ENCODE results near the gene TRIM54.
"Not testable (repeated sequence)": the region's sequence is repeated elsewhere in the genome, so short reads cannot be mapped to it uniquely, and the experiment has no call there.

TRIM54 gene

GRCh38 chr2:27264253-27264752, 17.9 kb upstream of the TRIM54 start:
- Histone ChIP-seq H3K9me3 (ENCODE audit: insufficient read depth, low read length) (peaks cover 4% of the 10 kb centered on the region; the same call in 1 of the 2 replicates), H3K4me3 (ENCODE audit: insufficient read length, low read depth) (peak overlapping the region; percentile 30), H3K36me3 (ENCODE audit: insufficient read depth, insufficient read length, low read length) (no peaks in the 10 kb centered on the region), H3K9ac (ENCODE audit: insufficient read length, low read depth) (peak overlapping the region; percentile 51), H3K27me3 (ENCODE audit: insufficient read depth, insufficient read length) (peaks cover 79% of the 10 kb centered on the region), H3K4me1 (ENCODE audit: insufficient read depth, insufficient read length) (peaks cover 3% of the 10 kb centered on the region)
- DNase-seq (ENCODE audit: low read depth, low spot score) = no peak
- TF ChIP-seq SUZ12 (IDR thresholded peaks at IDR 0.05; ENCODE audit: extremely low read depth, insufficient read depth, insufficient read length) (peak; percentile 38), ZNF274 (IDR thresholded peaks at IDR 0.05; ENCODE audit: low read depth, low read length) (no peak)

GRCh38 chr2:27264753-27265535, 17.3 kb upstream of the TRIM54 start:
- TF ChIP-seq ZNF274 (IDR thresholded peaks at IDR 0.05; ENCODE audit: low read depth, low read length) = no peak
- no peak for TF ChIP-seq YY1 (IDR thresholded peaks at IDR 0.05; ENCODE audit: insufficient read depth, insufficient read length)
- no peak for TF ChIP-seq SUZ12 (IDR thresholded peaks at IDR 0.05; ENCODE audit: extremely low read depth, insufficient read depth, insufficient read length)
- H3K4me3 ChIP-seq (ENCODE audit: insufficient read length, low read depth) = peak overlapping the region; percentile 30
- H3K9ac ChIP-seq (ENCODE audit: insufficient read length, low read depth) = peak overlapping the region; percentile 51
- H3K4me1 ChIP-seq (ENCODE audit: insufficient read depth, insufficient read length) = peaks cover 3% of the 10 kb centered on the region
- no peaks in the 10 kb centered on the region for H3K36me3 ChIP-seq (ENCODE audit: insufficient read depth, insufficient read length, low read length)
- DNase-seq (ENCODE audit: low read depth, low spot score) = no peak
- H3K27me3 ChIP-seq (ENCODE audit: insufficient read depth, insufficient read length) = peaks cover 73% of the 10 kb centered on the region
- H3K9me3 ChIP-seq (ENCODE audit: insufficient read depth, low read length) = peaks cover 4% of the 10 kb centered on the region; the same call in 1 of the 2 replicates

GRCh38 chr2:27265536-27265870, 16.7 kb upstream of the TRIM54 start:
- H3K36me3 ChIP-seq (ENCODE audit: insufficient read depth, insufficient read length, low read length) = no peaks in the 10 kb centered on the region
- no peak overlapping the region for H3K9ac ChIP-seq (ENCODE audit: insufficient read length, low read depth)
- peaks cover 4% of the 10 kb centered on the region; the same call in 1 of the 2 replicates for H3K9me3 ChIP-seq (ENCODE audit: insufficient read depth, low read length)
- TF ChIP-seq ZNF274 (IDR thresholded peaks at IDR 0.05; ENCODE audit: low read depth, low read length) = no peak
- TF ChIP-seq SUZ12 (IDR thresholded peaks at IDR 0.05; ENCODE audit: extremely low read depth, insufficient read depth, insufficient read length) = no peak
- no peak for TF ChIP-seq YY1 (IDR thresholded peaks at IDR 0.05; ENCODE audit: insufficient read depth, insufficient read length)
- H3K27me3 ChIP-seq (ENCODE audit: insufficient read depth, insufficient read length) = peaks cover 68% of the 10 kb centered on the region
- no peak overlapping the region for H3K4me3 ChIP-seq (ENCODE audit: insufficient read length, low read depth)
- peaks cover 3% of the 10 kb centered on the region for H3K4me1 ChIP-seq (ENCODE audit: insufficient read depth, insufficient read length)
- no peak for DNase-seq (ENCODE audit: low read depth, low spot score)

- H3K9me3 ChIP-seq (ENCODE audit: insufficient read depth, low read length); H3K9ac ChIP-seq (ENCODE audit: insufficient read length, low read depth); H3K4me1 ChIP-seq (ENCODE audit: insufficient read depth, insufficient read length); DNase-seq (ENCODE audit: low read depth, low spot score); H3K36me3 ChIP-seq (ENCODE audit: insufficient read depth, insufficient read length, low read length); H3K4me3 ChIP-seq (ENCODE audit: insufficient read length, low read depth): not testable (repeated sequence)
- H3K27me3 ChIP-seq (ENCODE audit: insufficient read depth, insufficient read length) = peaks cover 40% of the 10 kb centered on the region
Observed at GRCh38 chr2:27268296-27268695, 13.9 kb upstream of the TRIM54 start.

- Histone ChIP-seq H3K9ac (ENCODE audit: insufficient read length, low read depth) (no peak overlapping the region), H3K36me3 (ENCODE audit: insufficient read depth, insufficient read length, low read length) (no peaks in the 10 kb centered on the region), H3K4me1 (ENCODE audit: insufficient read depth, insufficient read length) (peaks cover 2% of the 10 kb centered on the region), H3K27me3 (ENCODE audit: insufficient read depth, insufficient read length) (peaks cover 21% of the 10 kb centered on the region), H3K4me3 (ENCODE audit: insufficient read length, low read depth) (no peak overlapping the region), H3K9me3 (ENCODE audit: insufficient read depth, low read length) (peaks cover 4% of the 10 kb centered on the region; the same call in 1 of the 2 replicates)
- DNase-seq (ENCODE audit: low read depth, low spot score) = no peak
- no peak for TF ChIP-seq YY1 (IDR thresholded peaks at IDR 0.05; ENCODE audit: insufficient read depth, insufficient read length)
- TF ChIP-seq SUZ12 (IDR thresholded peaks at IDR 0.05; ENCODE audit: extremely low read depth, insufficient read depth, insufficient read length) = no peak
- no peak for TF ChIP-seq ZNF274 (IDR thresholded peaks at IDR 0.05; ENCODE audit: low read depth, low read length)
Observed at GRCh38 chr2:27270131-27270530, 12.1 kb upstream of the TRIM54 start.

- no peak for DNase-seq (ENCODE audit: low read depth, low spot score)
- Histone ChIP-seq H3K4me3 (ENCODE audit: insufficient read length, low read depth) (no peak overlapping the region), H3K9me3 (ENCODE audit: insufficient read depth, low read length) (peaks cover 2% of the 10 kb centered on the region; the same call in 1 of the 2 replicates), H3K4me1 (ENCODE audit: insufficient read depth, insufficient read length) (peaks cover 3% of the 10 kb centered on the region), H3K36me3 (ENCODE audit: insufficient read depth, insufficient read length, low read length) (no peaks in the 10 kb centered on the region), H3K27me3 (ENCODE audit: insufficient read depth, insufficient read length) (peaks cover 16% of the 10 kb centered on the region), H3K9ac (ENCODE audit: insufficient read length, low read depth) (no peak overlapping the region)
- TF ChIP-seq SUZ12 (IDR thresholded peaks at IDR 0.05; ENCODE audit: extremely low read depth, insufficient read depth, insufficient read length) (no peak), ZNF274 (IDR thresholded peaks at IDR 0.05; ENCODE audit: low read depth, low read length) (no peak), YY1 (IDR thresholded peaks at IDR 0.05; ENCODE audit: insufficient read depth, insufficient read length) (no peak)
Observed at GRCh38 chr2:27270670-27271069, 11.6 kb upstream of the TRIM54 start.

DNA sequence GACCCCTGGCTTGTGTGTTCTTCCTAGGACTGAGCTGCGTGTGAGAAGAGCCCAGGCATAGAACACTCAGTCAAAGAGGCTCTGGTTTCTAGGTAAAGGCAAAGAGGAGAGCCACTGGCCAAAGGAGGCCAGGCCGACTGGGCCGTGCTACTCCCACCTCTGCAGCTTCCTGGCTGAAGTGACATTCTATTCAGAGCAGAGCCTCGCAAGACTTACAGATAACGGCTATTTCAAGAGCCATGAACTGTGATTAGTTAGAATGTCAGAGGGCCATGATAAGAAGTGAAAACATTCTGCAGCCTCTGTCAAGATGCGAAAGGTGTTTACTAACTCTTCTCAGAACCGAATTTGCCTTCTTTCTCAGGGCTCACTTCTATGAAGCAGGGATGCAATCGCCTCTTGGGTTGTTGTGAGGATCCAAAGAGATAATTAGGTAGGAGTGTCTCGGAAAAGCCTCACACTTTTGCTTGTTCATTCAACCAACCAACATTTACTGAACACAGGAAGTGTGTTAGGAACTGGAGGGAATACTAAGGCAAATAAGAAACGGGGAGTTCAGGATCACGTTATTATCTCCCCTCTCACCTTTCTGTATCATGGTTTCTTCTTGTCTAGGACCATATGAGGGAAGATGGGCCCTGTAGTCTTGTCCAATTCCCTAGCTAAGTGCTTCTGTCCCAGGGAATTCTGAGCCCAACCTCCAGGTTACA, 10.4 kb upstream of the TRIM54 start:
- Histone ChIP-seq H3K9ac (ENCODE audit: insufficient read length, low read depth) (no peak overlapping the region), H3K27me3 (ENCODE audit: insufficient read depth, insufficient read length) (peaks cover 7% of the 10 kb centered on the region), H3K9me3 (ENCODE audit: insufficient read depth, low read length) (no peaks in the 10 kb centered on the region), H3K4me3 (ENCODE audit: insufficient read length, low read depth) (no peak overlapping the region), H3K36me3 (ENCODE audit: insufficient read depth, insufficient read length, low read length) (no peaks in the 10 kb centered on the region), H3K4me1 (ENCODE audit: insufficient read depth, insufficient read length) (peaks cover 3% of the 10 kb centered on the region)
- no peak for DNase-seq (ENCODE audit: low read depth, low spot score)
- TF ChIP-seq SUZ12 (IDR thresholded peaks at IDR 0.05; ENCODE audit: extremely low read depth, insufficient read depth, insufficient read length) = no peak
- TF ChIP-seq ZNF274 (IDR thresholded peaks at IDR 0.05; ENCODE audit: low read depth, low read length) = no peak
- no peak for TF ChIP-seq YY1 (IDR thresholded peaks at IDR 0.05; ENCODE audit: insufficient read depth, insufficient read length)

- H3K4me3 ChIP-seq (ENCODE audit: insufficient read length, low read depth); DNase-seq (ENCODE audit: low read depth, low spot score); H3K27me3 ChIP-seq (ENCODE audit: insufficient read depth, insufficient read length); H3K4me1 ChIP-seq (ENCODE audit: insufficient read depth, insufficient read length); H3K9ac ChIP-seq (ENCODE audit: insufficient read length, low read depth); H3K36me3 ChIP-seq (ENCODE audit: insufficient read depth, insufficient read length, low read length); H3K9me3 ChIP-seq (ENCODE audit: insufficient read depth, low read length): not testable (repeated sequence)
Observed at GRCh38 chr2:27272537-27273522, 9.4 kb upstream of the TRIM54 start.

All from NT2/D1 (cell line).